Hepatocyte (in vitro differentiated cells): ENCODE data around the gene ACP5.

ENCODE experiments used
- CTCF ChIP-seq: fragments of 200-600 bp; sonication (generic); IDR thresholded peaks from 2 replicates; pipeline ENCODE4 v1.5.1; 2016; ENCODE audit warnings: antibody characterized with exemption, mild to moderate bottlenecking; ENCODE audit not compliant: poor library complexity
- EZH2 ChIP-seq: fragments of 200-600 bp; sonication (generic); IDR thresholded peaks from 2 replicates; pipeline ENCODE4 v1.6.1; 2016; ENCODE audit warnings: antibody characterized with exemption, mild to moderate bottlenecking, borderline replicate concordance

- TF ChIP-seq CTCF (no peak), EZH2 (no peak)
These were observed 39.0 kb downstream of the ACP5 start, which contains the start of gene CNN1 for GRCh38 chr19:11538232-11539036.
